ENCODE results near the gene LRBA. TPM values are rescaled to one million over a fixed set of nuclear protein-coding genes. Genes with fewer than 3 reads are reported as not detected.

Gene LRBA
- total RNA-seq, 1 donor from 2014 or later, result 68.0 TPM

- Histone ChIP-seq H3K27me3 (no peaks in the 10 kb centered on the region), H3K36me3 (no peaks in the 10 kb centered on the region), H3K27ac (no peak overlapping the region), H3K4me1 (no peaks in the 10 kb centered on the region), H3K4me3 (no peak overlapping the region), H3K9me3 (no peaks in the 10 kb centered on the region)
- no peak for DNase-seq (ENCODE audit: extremely low spot score in 2 of 2)
- intact Hi-C loops (cut with DNase I), result no loop called here
- TF ChIP-seq CTCF (IDR thresholded peaks at IDR 0.05) (no peak), POLR2A (IDR thresholded peaks at IDR 0.05) (no peak), POLR2AphosphoS5 (IDR thresholded peaks at IDR 0.05; ENCODE audit: insufficient read depth in 1 of 2, low read depth in 1 of 2) (no peak)
Measured at GRCh38 chr4:150497612-150498011, 517.5 kb downstream of the LRBA start.

- Histone ChIP-seq H3K27me3 (no peaks in the 10 kb centered on the region), H3K9me3 (no peaks in the 10 kb centered on the region), H3K4me3 (no peak overlapping the region), H3K36me3 (no peaks in the 10 kb centered on the region), H3K27ac (no peak overlapping the region), H3K4me1 (no peaks in the 10 kb centered on the region)
- no peak for TF ChIP-seq CTCF (IDR thresholded peaks at IDR 0.05)
- no peak for TF ChIP-seq POLR2A (IDR thresholded peaks at IDR 0.05)
- no peak for TF ChIP-seq POLR2AphosphoS5 (IDR thresholded peaks at IDR 0.05; ENCODE audit: insufficient read depth in 1 of 2, low read depth in 1 of 2)
- intact Hi-C loops (cut with DNase I), result no loop called here
- no peak for DNase-seq (ENCODE audit: extremely low spot score in 2 of 2)
Measured at GRCh38 chr4:150495550-150495949, 519.5 kb downstream of the LRBA start.

GRCh38 chr4:150493851-150494250, 521.2 kb downstream of the LRBA start:
- no peaks in the 10 kb centered on the region for H3K9me3 ChIP-seq
- no peak for DNase-seq (ENCODE audit: extremely low spot score in 2 of 2)
- H3K36me3 ChIP-seq, result no peaks in the 10 kb centered on the region
- no peak overlapping the region for H3K27ac ChIP-seq
- H3K27me3 ChIP-seq, result no peaks in the 10 kb centered on the region
- H3K4me1 ChIP-seq, result no peaks in the 10 kb centered on the region
- intact Hi-C loops (cut with DNase I), result no loop called here
- TF ChIP-seq POLR2AphosphoS5 (IDR thresholded peaks at IDR 0.05; ENCODE audit: insufficient read depth in 1 of 2, low read depth in 1 of 2), result no peak
- no peak for TF ChIP-seq POLR2A (IDR thresholded peaks at IDR 0.05)
- TF ChIP-seq CTCF (IDR thresholded peaks at IDR 0.05), result no peak
- H3K4me3 ChIP-seq, result no peak overlapping the region

GRCh38 chr4:150491132-150492049, 523.7 kb downstream of the LRBA start:
- Histone ChIP-seq H3K27me3 (no peaks in the 10 kb centered on the region), H3K9me3 (no peaks in the 10 kb centered on the region), H3K4me3 (no peak overlapping the region), H3K27ac (no peak overlapping the region), H3K36me3 (no peaks in the 10 kb centered on the region), H3K4me1 (no peaks in the 10 kb centered on the region)
- intact Hi-C loops (cut with DNase I), result no loop called here
- no peak for DNase-seq (ENCODE audit: extremely low spot score in 2 of 2)
- TF ChIP-seq CTCF (IDR thresholded peaks at IDR 0.05), result no peak
- TF ChIP-seq POLR2AphosphoS5 (IDR thresholded peaks at IDR 0.05; ENCODE audit: insufficient read depth in 1 of 2, low read depth in 1 of 2), result no peak
- TF ChIP-seq POLR2A (IDR thresholded peaks at IDR 0.05), result no peak

GRCh38 chr4:150482581-150482980, 532.5 kb downstream of the LRBA start:
- no peaks in the 10 kb centered on the region for H3K9me3 ChIP-seq
- DNase-seq (ENCODE audit: extremely low spot score in 2 of 2), result no peak
- no peak for TF ChIP-seq POLR2A (IDR thresholded peaks at IDR 0.05)
- TF ChIP-seq CTCF (IDR thresholded peaks at IDR 0.05), result no peak
- TF ChIP-seq POLR2AphosphoS5 (IDR thresholded peaks at IDR 0.05; ENCODE audit: insufficient read depth in 1 of 2, low read depth in 1 of 2), result no peak
- H3K27me3 ChIP-seq, result no peaks in the 10 kb centered on the region
- intact Hi-C loops (cut with DNase I), result no loop called here
- H3K27ac ChIP-seq, result no peak overlapping the region
- no peaks in the 10 kb centered on the region for H3K4me1 ChIP-seq
- peaks cover 0 to 7% of the 10 kb centered on the region in 2 donors for H3K36me3 ChIP-seq
- no peak overlapping the region for H3K4me3 ChIP-seq
